Fibroblast of upper back skin (primary cell): Measurements from ENCODE around the gene NCKAP5.
"Not testable (repeated sequence)": the region's sequence is repeated elsewhere in the genome, so short reads cannot be mapped to it uniquely, and the experiment has no call there.

Source experiments
- DNase-seq: peaks from one replicate; pipeline ENCODE4 v3.0.0-alpha.2; 2013

The NCKAP5 gene

GRCh38 chr2:133521146-133521745 lies 47.0 kb downstream of the NCKAP5 start:
- no peak for DNase-seq

DNA sequence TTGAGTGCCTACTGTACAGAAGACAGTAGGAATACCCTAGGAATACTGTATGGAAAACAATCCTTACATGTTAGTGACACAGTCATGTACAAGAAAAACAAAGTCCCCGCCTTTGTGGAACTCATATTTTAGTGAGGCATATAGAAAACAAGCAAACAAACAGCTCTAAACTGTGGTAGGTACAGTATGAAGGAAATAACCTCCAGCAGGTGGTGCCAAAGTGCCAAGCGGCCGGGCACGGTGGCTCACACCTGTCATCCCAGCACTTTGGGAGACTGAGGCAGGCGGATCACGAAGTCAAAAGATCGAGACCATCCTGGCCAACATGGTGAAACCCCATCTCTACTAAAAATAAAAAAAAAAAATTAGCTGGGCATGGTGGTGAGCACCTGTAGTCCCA lies 48.6 kb downstream of the NCKAP5 start:
- not testable (repeated sequence) for DNase-seq

DNA sequence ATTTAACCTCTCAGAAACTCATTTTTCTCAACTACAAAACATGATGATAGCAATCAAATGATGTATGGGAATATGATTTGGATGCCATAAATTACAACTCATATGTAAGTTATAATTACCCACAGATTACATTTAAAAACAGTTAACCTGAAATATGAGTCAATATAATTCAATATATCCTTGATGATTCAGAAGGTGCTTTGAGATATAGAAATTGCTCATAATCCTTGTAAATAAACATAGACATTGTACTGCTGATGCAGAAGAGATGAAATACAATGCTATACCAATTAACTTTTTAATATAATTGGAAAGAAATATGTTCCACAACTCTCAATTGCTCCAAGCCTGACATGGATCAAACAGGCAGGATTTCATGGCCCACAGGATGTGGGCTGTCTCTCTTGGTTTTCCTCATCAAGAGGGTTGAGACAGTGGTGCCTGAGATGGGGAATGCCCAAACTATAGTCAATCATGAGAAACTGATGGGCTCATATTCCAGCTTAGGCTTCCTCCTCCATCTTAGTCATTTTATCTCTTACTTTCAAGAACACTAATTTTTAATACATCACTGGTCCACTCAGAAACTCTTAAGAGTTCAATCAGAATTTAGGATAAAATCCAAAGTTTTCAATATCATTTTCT lies 49.4 kb downstream of the NCKAP5 start:
- DNase-seq: no peak

DNA sequence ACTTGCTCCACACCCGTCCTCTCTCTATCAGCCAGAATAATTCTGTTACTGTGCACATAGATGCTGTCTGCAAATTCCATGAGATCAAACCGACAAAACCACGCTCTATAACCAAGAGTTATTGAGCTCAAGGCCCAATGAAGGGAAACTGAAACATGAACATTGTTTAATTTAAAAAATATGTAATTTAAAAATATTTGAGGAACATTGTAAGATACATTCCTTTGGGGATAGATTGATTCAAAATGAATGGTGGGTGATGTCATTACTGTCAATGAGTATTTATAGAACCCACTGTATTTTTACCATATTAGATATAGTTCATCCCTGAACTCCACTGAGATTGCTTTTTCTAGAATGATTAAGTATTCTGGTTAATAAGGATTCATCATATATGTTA lies 50.4 kb downstream of the NCKAP5 start:
- peak; percentile 74 for DNase-seq

DNA sequence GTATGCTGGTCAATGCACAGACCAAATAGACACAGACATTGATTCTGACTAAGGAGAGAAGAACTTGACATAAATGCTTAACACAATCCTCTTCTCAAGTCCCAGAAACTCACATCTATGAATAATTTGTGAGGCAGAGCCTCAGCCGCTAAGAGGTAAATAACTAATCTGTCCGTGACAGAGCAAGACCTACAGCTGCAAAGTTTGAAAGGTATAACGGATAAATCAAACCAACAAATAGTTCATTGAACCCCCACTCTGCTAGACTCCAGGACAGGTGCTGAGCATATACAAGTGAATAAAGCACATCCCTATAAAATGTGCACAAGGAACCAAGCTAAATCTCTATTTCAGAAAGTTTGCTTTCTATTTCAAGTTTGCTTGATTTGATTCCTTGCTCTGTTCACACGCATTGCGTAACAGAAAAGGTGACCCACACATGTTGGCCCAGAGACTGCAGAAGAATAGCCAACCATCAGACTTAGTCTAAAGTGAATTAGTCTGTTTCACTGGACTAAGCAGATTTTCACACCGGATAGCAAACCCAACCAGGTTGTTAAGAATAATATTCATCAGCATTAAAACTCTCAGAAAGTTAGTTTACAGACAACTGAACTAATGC lies 51.7 kb downstream of the NCKAP5 start:
- no peak for DNase-seq

DNA sequence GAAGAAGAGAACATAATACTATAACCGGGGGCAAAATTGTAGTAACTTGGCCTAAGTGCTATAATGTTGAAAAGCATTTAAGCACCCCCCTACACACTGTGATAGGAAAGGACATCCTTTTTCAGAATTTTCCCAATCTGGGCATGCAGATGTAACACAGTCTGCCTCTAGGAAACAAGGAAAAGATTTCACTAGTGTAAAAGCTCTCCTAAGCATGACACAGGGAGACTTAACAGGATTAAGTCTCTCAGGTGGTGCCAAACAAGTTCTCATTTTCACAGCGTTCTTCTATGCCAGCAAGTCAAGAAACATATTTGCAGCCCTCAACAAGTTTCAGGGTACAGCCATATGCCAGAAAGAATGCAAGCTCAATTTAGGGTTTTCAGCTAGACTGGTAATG lies 53.0 kb downstream of the NCKAP5 start:
- DNase-seq: no peak

- no peak for DNase-seq
Measured at GRCh38 chr2:133513893-133514292, 54.4 kb downstream of the NCKAP5 start.

- no peak for DNase-seq
Measured at GRCh38 chr2:133512121-133512520, 56.1 kb downstream of the NCKAP5 start.

DNA sequence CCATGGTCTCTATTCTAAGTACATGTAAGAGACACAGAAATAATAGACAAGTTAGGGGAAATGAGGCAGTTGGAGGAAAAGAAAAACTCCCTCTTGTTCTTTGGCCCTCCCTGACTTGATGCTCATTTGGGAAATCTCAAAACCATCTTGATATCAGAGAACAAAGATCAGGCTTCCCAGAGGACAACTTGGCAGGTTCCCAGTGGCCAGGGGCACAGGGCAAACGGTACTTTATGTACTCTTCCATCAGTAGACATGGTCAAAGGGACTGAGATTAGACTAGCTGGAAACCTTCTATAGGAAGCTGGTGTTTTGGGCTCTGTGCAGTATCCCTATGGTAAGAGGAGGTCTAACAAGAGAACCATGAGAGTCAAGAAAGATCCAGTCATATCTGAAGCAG lies 56.6 kb downstream of the NCKAP5 start:
- DNase-seq: no peak

- no peak for DNase-seq
Measured at GRCh38 chr2:133509777-133510176, 58.5 kb downstream of the NCKAP5 start.

GRCh38 chr2:133508546-133509165 lies 59.6 kb downstream of the NCKAP5 start:
- no peak for DNase-seq

- no peak for DNase-seq
Measured at GRCh38 chr2:133506996-133507395, 61.3 kb downstream of the NCKAP5 start.

DNA sequence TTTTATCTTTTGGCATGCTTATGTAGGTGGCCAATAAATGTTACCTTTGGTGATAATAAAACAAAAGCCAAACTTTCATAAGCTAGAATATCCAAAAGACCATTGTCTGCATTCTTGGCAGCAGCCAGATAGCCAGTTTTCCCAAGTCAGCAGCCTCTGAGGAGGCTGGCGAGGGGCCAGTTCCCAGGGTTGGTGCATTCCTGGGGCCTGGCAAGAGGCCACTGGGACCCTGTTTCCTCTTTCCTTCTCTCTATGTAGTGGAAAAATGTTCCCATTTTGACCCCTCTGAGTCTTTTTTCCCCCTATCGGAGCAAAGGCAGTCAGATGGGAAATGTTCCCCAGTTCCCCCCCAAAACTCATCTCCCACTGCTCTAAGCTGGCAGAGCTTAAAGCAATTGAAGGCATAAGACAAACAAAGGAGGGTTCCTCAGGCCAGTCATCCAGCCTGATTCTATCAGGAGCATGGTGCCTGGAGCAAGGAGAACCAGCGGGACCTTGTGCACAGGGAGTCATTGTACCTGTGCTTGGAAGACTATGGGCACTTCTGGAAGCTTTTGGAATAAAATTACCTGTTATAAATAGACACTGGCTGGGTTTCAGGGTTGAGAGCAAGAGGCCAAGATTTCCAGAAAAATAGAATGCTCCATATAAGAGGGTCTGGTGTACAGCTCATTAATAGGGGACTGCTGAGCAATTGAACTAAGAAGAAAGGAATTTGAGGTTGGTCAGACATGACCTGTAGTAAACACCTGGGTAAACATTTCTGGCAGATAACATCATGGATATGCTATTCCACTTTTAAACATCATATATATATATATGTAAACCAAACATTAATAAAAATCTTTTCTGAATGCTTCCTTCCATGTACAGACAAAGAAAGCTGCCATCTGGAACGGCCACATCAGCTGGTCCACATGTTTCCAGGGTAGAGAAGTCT lies 63.4 kb downstream of the NCKAP5 start:
- peak; percentile 79 for DNase-seq

DNA sequence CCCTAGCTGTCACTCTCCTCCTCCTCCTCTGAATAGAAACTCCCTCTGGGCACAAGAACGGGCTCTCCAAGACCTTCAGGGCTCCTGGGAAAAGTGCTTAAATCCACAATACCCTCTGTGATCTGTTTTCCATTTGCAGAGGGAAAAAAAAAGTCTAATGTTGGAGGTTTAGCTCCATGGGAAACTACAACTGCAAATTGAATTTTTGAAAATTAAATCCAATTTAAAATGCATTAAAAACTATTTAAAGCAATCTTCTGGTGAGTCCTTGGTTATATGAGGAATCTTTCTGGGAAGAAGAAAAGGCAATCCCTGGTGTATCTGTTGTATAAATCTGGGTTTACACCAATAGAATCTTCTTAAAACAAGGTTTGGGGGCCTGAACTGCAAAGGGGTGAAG lies 64.3 kb downstream of the NCKAP5 start:
- no peak for DNase-seq

GRCh38 chr2:133503323-133503722 lies 64.9 kb downstream of the NCKAP5 start:
- no peak for DNase-seq

GRCh38 chr2:133502678-133503077 lies 65.6 kb downstream of the NCKAP5 start:
- DNase-seq: no peak

- DNase-seq: no peak
Measured at GRCh38 chr2:133500917-133501316, 67.3 kb downstream of the NCKAP5 start.

DNA sequence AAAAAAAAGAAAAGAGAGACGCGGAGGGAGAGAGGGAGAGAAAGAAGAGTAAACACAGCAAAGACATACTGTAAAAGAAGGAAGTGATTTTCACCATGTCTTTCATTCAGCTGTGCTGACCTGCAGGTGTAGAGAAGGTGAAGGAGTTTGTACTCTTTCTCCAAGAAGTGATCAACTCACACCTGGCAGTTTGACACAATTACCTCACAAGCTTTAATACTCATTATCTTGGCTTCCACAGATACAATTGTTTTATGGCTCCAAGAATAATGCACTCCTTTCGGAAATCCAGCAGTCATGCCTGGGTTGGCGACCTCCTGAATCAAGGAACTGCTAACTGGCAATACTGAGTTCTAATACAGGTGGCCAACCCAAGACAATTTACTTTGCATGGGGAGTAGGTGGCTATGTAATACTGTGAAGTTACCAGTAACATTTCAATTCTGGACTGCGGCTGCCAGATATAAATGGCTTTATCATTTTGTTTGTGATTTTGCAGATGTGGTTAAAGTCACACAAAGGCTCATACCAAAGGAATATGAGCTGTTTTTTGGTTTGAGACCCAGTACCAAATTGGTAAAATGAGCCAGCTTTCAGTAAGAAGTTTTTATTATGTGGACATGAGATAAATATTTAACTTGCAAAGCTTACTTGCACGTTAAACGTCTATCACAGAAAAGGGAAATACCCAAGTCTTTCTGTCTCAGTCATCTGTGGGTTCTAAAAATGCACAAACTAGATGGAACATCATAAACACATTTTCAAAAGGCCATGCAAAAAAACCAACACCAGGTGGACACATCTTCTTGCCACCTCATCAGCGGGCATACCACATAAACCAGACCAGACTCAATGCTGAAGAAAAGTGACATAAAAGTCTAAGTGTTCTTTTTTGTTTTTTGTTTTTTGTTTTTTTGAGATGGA lies 69.3 kb downstream of the NCKAP5 start:
- DNase-seq: no peak

- DNase-seq: no peak
Measured at GRCh38 chr2:133497951-133498565, 70.2 kb downstream of the NCKAP5 start.

GRCh38 chr2:133497270-133497893 lies 70.9 kb downstream of the NCKAP5 start:
- no peak for DNase-seq
